ENCODE data around the gene ANO3.

DNA sequence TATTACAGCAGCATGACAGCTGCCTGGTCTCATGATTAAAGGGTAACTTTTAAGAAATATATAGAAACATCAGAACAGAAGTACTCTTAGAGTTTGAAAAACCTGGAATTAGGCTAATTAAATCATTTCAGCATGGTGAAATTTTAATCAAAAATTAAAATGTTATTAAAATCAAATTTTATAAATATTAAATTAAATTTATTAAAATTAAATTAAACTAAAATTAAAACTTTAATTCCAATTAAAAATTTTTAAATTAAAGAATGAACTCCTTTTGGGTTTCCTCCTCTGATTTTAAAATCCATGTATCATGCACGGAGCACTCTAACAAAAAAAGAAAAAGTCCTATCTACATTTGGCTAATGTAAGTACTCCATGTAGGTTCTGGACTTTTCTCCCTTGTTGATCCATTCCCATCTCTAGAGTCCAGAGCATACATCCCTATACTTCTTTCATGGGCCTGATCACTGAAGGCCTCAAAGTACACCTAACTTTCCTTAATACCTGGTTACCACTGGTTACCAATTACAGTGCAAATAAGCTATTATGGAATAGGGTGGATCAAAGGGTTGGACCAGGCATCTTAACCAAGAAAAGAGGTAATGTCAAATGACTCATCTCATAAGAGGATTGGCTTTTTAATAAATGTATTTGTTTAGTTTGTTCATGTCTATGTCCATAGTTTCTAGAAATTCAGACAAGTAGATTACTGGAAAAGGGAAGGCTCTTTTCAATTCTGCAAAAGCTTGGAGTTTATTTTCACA, 288.5 kb downstream of the ANO3 start:
- TF ChIP-seq, protein P1, sequence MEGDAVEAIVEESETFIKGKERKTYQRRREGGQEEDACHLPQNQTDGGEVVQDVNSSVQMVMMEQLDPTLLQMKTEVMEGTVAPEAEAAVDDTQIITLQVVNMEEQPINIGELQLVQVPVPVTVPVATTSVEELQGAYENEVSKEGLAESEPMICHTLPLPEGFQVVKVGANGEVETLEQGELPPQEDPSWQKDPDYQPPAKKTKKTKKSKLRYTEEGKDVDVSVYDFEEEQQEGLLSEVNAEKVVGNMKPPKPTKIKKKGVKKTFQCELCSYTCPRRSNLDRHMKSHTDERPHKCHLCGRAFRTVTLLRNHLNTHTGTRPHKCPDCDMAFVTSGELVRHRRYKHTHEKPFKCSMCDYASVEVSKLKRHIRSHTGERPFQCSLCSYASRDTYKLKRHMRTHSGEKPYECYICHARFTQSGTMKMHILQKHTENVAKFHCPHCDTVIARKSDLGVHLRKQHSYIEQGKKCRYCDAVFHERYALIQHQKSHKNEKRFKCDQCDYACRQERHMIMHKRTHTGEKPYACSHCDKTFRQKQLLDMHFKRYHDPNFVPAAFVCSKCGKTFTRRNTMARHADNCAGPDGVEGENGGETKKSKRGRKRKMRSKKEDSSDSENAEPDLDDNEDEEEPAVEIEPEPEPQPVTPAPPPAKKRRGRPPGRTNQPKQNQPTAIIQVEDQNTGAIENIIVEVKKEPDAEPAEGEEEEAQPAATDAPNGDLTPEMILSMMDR (conservative IDR thresholded peaks at IDR 0.05; ENCODE audit: low read depth in 2 of 2) = no peak
- TF ChIP-seq EZH2 (IDR thresholded peaks at IDR 0.05; ENCODE audit: low read depth, unreplicated experiment) = no peak
- TF ChIP-seq, protein P2, sequence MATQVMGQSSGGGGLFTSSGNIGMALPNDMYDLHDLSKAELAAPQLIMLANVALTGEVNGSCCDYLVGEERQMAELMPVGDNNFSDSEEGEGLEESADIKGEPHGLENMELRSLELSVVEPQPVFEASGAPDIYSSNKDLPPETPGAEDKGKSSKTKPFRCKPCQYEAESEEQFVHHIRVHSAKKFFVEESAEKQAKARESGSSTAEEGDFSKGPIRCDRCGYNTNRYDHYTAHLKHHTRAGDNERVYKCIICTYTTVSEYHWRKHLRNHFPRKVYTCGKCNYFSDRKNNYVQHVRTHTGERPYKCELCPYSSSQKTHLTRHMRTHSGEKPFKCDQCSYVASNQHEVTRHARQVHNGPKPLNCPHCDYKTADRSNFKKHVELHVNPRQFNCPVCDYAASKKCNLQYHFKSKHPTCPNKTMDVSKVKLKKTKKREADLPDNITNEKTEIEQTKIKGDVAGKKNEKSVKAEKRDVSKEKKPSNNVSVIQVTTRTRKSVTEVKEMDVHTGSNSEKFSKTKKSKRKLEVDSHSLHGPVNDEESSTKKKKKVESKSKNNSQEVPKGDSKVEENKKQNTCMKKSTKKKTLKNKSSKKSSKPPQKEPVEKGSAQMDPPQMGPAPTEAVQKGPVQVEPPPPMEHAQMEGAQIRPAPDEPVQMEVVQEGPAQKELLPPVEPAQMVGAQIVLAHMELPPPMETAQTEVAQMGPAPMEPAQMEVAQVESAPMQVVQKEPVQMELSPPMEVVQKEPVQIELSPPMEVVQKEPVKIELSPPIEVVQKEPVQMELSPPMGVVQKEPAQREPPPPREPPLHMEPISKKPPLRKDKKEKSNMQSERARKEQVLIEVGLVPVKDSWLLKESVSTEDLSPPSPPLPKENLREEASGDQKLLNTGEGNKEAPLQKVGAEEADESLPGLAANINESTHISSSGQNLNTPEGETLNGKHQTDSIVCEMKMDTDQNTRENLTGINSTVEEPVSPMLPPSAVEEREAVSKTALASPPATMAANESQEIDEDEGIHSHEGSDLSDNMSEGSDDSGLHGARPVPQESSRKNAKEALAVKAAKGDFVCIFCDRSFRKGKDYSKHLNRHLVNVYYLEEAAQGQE (IDR thresholded peaks at IDR 0.05; ENCODE audit: unreplicated experiment) = no peak
- no peak for TF ChIP-seq EZH2phosphoT487 (IDR thresholded peaks at IDR 0.05; ENCODE audit: unreplicated experiment)
- TF ChIP-seq, protein P3, sequence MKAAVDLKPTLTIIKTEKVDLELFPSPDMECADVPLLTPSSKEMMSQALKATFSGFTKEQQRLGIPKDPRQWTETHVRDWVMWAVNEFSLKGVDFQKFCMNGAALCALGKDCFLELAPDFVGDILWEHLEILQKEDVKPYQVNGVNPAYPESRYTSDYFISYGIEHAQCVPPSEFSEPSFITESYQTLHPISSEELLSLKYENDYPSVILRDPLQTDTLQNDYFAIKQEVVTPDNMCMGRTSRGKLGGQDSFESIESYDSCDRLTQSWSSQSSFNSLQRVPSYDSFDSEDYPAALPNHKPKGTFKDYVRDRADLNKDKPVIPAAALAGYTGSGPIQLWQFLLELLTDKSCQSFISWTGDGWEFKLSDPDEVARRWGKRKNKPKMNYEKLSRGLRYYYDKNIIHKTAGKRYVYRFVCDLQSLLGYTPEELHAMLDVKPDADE (IDR thresholded peaks at IDR 0.05) = no peak
- no peak for TF ChIP-seq JUNB (IDR thresholded peaks at IDR 0.05; ENCODE audit: unreplicated experiment)
- TF ChIP-seq POLR2AphosphoS5 (IDR thresholded peaks at IDR 0.05; ENCODE audit: low read depth) = no peak

Measured in GM23338 (cell line).